Retinal pigment epithelial cell (primary cell): ENCODE measurements around the gene PCNT.

Experiments
- DNase-seq: peaks from one replicate; pipeline ENCODE4 v3.0.0-alpha.2; 2010; ENCODE audit warnings: low read depth
- H3K4me3 ChIP-seq: 2 replicates; pipeline ENCODE4 v1.5.1; 2011; ENCODE audit warnings: mild to moderate bottlenecking, low read length, control low read depth, moderate library complexity
- TF ChIP-seq, protein P1 (sequence below): conservative IDR thresholded peaks from 2 replicates; pipeline ENCODE4 v1.5.1; 2011; ENCODE audit warnings: low read depth, low read length, control low read depth, inconsistent platforms

The PCNT gene

DNA sequence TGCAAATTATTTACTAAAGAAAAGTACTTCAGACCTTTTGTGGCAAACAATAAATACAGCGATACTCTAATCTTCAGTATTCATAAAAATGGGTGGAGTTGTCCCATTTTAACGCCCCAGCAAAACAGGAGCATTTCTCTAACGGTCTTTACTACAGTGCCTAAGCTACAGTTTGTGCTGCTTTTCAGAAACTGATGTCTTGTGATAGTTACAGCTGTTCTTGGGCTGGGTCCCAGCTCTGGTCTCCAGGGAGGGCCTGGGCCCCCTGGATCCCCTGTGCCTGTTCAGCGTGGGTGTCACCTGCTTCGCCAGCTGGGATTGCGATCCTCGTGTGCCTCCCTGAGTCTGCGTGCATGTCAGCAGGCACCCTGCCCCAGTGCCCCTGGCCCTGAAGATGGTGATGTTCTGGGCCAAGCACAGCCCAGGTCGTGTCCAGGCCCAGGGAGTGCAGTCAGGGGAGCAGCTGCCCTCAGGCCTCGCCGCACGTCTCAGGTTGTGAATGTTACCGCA lies 70.7 kb downstream of the PCNT start:
- TF ChIP-seq, protein P1, sequence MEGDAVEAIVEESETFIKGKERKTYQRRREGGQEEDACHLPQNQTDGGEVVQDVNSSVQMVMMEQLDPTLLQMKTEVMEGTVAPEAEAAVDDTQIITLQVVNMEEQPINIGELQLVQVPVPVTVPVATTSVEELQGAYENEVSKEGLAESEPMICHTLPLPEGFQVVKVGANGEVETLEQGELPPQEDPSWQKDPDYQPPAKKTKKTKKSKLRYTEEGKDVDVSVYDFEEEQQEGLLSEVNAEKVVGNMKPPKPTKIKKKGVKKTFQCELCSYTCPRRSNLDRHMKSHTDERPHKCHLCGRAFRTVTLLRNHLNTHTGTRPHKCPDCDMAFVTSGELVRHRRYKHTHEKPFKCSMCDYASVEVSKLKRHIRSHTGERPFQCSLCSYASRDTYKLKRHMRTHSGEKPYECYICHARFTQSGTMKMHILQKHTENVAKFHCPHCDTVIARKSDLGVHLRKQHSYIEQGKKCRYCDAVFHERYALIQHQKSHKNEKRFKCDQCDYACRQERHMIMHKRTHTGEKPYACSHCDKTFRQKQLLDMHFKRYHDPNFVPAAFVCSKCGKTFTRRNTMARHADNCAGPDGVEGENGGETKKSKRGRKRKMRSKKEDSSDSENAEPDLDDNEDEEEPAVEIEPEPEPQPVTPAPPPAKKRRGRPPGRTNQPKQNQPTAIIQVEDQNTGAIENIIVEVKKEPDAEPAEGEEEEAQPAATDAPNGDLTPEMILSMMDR: no peak
- no peak overlapping the region for H3K4me3 ChIP-seq
- no peak for DNase-seq

DNA sequence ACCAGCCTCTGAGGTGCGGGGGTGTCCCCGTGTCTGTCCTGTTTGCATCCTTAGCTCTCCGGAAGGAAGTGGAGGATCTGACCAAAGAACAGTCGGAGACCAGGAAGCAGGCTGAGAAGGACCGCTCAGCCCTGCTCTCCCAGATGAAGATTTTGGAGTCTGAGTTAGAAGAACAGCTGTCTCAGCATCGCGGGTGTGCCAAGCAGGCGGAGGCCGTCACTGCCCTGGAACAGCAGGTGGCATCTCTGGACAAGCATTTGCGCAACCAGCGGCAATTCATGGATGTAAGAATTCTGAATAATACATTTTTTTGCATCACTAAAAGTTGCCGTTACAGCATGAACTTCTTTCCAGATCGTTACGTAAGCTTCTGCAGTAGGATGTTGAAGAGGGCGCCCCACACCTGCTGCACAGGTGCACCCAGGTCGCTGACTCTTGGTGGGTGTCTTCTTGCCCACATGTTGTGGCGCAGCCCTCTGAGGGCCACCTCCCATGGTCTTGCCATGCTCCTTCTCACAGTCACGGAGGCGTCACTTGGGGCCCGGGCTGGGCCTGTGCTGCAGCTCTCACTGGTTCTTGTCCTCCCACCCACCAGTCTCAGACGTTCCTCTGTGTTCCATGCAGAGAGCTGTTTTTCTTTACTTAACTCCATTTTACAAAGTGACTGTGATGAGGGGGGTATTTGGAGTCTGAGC lies 73.4 kb downstream of the PCNT start:
- no peak for DNase-seq
- H3K4me3 ChIP-seq: no peak overlapping the region
- TF ChIP-seq, protein P1: no peak

DNA sequence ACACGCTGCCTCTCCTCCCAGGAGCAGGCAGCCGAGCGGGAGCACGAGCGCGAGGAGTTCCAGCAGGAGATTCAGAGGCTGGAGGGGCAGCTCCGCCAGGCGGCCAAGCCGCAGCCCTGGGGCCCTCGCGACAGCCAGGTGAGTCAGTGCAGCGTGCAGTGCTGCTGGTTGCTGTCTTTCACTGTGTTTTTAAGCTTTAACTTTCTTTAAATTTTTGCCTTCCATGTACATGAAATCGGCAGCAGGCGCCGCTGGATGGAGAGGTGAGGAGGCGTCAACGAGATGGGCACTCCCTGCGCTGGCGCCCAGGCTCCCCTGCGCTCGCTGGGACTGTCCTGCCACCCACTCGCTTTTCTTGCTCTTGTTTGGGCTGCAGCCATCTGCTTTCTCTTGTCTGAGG lies 74.0 kb downstream of the PCNT start:
- TF ChIP-seq, protein P1: no peak
- no peak overlapping the region for H3K4me3 ChIP-seq
- no peak for DNase-seq

DNA sequence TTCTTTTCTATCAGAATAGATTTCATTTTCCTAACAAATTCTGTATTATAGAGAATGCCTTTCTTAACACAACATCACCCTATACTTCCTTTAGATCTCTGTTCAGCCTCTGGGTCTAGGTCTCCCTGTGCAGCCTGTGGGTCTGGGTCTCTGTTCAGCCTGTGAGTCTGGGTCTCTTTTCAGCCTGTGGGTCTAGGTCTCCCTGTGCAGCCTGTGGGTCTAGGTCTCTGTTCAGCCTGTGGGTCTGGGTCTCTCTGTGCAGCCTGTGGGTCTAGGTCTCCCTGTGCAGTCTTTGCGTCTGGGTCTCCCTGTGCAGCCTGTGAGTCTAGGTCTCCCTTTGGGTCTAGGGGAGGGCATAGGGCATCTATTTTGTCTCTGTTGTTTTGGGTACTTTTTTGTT lies 75.2 kb downstream of the PCNT start:
- DNase-seq: no peak
- no peak overlapping the region for H3K4me3 ChIP-seq
- TF ChIP-seq, protein P1: no peak

DNA sequence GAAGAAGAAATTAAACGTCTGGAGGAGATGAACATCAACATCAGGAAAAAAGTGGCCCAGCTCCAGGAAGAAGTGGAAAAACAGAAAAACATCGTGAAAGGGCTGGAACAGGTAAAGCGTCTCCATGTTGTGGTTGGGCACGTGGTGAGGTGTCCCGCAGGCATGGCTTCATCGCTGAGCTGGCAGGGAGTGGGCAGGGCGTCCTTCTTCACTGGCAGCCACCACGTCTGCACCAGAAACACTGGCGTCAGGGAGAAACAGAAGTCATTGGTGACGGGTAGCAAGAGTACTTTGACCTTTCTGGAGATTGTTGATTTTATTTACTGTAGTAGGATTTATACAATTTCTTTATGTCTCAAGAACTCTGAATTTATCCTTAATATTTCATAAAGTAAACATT lies 75.7 kb downstream of the PCNT start:
- TF ChIP-seq, protein P1: no peak

DNA sequence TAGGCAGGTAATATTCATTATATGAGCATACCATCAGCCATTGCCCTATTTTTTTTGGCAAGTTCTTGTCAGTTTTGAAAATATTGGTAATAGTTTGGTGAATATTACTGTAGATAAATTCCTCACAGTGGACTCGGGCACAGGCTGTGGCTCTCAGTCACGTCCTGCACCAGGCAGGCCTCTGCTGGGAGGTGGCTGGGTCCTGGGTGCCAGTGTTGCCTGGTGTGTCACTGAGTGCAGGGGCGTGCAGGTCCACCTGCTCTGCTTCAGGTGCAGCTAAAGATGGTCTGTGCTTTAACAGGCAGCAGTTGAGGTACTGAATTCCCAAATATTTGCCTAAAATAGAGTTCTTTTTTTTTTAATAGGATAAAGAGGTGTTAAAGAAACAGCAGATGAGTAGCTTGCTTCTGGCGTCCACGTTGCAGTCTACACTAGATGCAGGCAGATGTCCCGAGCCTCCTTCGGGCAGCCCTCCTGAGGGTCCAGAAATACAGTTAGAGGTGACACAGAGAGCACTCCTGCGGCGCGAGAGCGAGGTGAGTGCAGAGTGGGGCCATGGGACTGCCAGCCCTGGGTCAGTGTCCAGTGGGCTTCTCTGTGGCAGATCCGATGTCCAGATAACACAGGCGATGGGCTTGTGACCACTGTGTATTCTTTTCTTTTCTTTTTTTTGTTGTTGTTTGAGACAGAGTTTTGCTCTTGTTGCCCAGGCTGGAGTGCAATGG lies 77.4 kb downstream of the PCNT start:
- TF ChIP-seq, protein P1: no peak
- DNase-seq: no peak
- H3K4me3 ChIP-seq: no peak overlapping the region

More for the DNA sequence above, 75.7 kb downstream of the PCNT start:
- DNase-seq: no peak
- H3K4me3 ChIP-seq: no peak overlapping the region
